Activated naive CD4-positive, alpha-beta T cell treated with anti-CD3 and anti-CD28 coated beads, Interleukin-2, amount 50 U/mL, for 24 hours (primary cell): ENCODE data around the gene PPID.
A peak's percentile ranks its signal among the peaks of the same experiment; 100 is the strongest.

ENCODE experiments used
- H3K27ac Mint-ChIP-seq: one replicate; pipeline ENCODE4 v1.8.0; 2021; ENCODE audit warnings: mild to moderate bottlenecking, mixed read lengths
- H3K27me3 Mint-ChIP-seq: one replicate; pipeline ENCODE4 v1.8.0; 2021; ENCODE audit warnings: mixed read lengths
- H3K36me3 Mint-ChIP-seq: one replicate; pipeline ENCODE4 v1.8.0; 2021; ENCODE audit warnings: mixed read lengths
- H3K4me1 Mint-ChIP-seq: one replicate; pipeline ENCODE4 v1.8.0; 2021; ENCODE audit warnings: mixed read lengths
- H3K4me3 Mint-ChIP-seq: one replicate; pipeline ENCODE4 v1.8.0; 2021; ENCODE audit warnings: mild to moderate bottlenecking, mixed read lengths
- H3K9me3 Mint-ChIP-seq: one replicate; pipeline ENCODE4 v1.8.0; 2021; ENCODE audit warnings: mixed read lengths

The PPID gene

DNA sequence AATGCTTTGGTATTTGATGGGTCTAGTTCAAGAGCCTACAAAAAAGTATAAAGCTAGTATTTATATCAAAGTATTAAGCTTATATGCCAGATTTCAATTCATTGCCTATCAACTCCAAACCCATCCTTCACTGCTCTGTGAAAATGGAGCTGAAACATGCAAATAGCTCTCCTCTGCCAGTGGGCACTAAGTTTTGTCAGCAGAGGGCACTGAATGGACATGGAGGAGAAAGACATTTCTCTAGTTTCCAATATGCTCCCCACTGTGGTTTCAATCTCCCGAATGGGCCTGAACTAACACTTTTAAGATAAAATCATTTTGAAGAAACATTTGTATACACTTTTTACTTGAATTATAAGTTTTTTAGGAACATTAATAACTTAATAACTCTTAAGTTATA is 12.4 kb downstream of the PPID start:
- Mint-ChIP-seq H3K9me3 (no peaks in the 10 kb centered on the region), H3K27ac (no peak overlapping the region), H3K36me3 (peaks cover 22% of the 10 kb centered on the region), H3K27me3 (no peaks in the 10 kb centered on the region), H3K4me3 (no peak overlapping the region), H3K4me1 (no peaks in the 10 kb centered on the region)

DNA sequence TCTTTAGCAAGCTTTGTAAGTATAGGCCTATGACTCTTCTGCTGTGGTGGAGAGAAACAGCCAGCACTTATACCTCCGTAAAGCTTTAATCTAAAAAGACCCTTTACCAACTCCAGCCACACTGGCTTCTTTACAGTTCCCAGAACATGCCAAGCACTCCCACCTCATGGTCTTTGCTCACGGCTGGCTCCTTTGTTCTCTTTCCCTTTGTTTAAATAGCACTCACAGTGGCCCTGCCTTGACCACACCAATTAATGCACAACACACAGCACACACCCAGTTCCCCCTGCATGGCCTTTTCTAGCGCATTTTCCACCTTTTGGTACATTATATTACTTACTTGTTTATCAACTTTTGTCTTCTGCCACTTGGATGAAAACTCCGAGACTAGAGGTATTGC is 18.9 kb downstream of the PPID start:
- peaks cover 16% of the 10 kb centered on the region for H3K36me3 Mint-ChIP-seq

DNA sequence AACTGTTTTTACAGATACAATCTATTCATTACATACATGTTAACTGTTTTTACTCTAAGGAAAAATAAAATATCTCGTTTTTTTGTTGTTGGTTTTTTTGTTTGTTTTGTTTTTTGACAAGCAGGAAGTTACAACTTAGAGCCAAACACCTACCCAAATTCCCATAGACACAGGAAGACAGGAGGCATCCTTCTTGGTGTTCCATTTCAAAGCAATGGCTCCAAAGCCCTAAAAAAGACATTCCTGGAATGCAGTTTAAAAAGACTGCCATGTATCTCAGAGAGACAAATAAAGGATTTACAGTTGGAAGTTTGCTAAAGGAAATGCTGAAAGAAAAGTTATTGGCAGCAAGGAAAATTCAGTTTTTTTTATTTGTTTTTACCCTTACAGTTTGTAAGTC is 34.4 kb downstream of the PPID start:
- H3K27me3 Mint-ChIP-seq, result no peaks in the 10 kb centered on the region
- peaks cover 7% of the 10 kb centered on the region for H3K36me3 Mint-ChIP-seq
- no peaks in the 10 kb centered on the region for H3K4me1 Mint-ChIP-seq
- no peak overlapping the region for H3K4me3 Mint-ChIP-seq
- no peaks in the 10 kb centered on the region for H3K9me3 Mint-ChIP-seq
- no peak overlapping the region for H3K27ac Mint-ChIP-seq

More for the DNA sequence above, 18.9 kb downstream of the PPID start:
- Mint-ChIP-seq H3K27ac (no peak overlapping the region), H3K9me3 (no peaks in the 10 kb centered on the region), H3K4me1 (no peaks in the 10 kb centered on the region), H3K27me3 (no peaks in the 10 kb centered on the region), H3K4me3 (no peak overlapping the region)

DNA sequence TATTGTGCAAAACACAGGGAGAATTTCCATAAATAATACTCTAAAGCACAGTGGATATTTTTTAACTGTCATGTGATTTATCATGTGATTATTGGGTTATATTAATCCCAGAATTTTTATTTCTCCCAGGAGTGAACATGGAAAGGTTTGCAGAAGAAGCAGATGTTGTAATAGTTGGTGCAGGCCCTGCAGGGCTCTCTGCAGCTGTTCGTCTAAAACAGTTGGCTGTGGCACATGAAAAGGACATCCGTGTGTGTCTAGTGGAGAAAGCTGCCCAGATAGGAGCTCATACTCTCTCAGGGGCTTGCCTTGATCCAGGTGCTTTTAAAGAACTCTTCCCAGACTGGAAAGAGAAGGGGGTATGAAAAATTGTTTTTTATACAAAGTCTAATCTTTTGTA is 41.1 kb downstream of the PPID start:
- H3K4me3 Mint-ChIP-seq, result no peak overlapping the region
- no peak overlapping the region for H3K27ac Mint-ChIP-seq
- H3K36me3 Mint-ChIP-seq, result peaks cover 9% of the 10 kb centered on the region
- H3K4me1 Mint-ChIP-seq, result peaks cover 10% of the 10 kb centered on the region
- no peaks in the 10 kb centered on the region for H3K9me3 Mint-ChIP-seq
- H3K27me3 Mint-ChIP-seq, result no peaks in the 10 kb centered on the region

DNA sequence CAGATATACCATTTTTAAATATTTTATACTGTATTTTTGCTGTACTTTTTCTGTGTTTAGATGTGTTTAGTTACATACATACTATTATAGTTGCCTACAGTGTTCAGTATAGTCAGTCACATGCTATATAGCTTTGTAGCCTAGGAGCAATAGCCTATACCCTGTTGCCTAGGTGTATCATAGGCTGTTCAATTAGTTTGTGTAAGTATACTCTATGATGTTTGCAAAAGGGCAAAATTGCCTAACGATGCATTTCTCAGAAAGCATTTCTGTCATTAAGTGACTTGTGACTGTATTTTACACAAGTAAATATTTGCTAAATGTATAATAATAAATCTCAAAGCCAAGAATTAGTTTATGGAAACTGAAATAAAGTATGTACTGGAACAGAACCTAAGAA is 41.6 kb downstream of the PPID start:
- H3K27ac Mint-ChIP-seq, result no peak overlapping the region
- peaks cover 9% of the 10 kb centered on the region for H3K36me3 Mint-ChIP-seq
- H3K4me3 Mint-ChIP-seq, result no peak overlapping the region
- no peaks in the 10 kb centered on the region for H3K27me3 Mint-ChIP-seq
- H3K4me1 Mint-ChIP-seq, result peaks cover 10% of the 10 kb centered on the region
- H3K9me3 Mint-ChIP-seq, result no peaks in the 10 kb centered on the region

DNA sequence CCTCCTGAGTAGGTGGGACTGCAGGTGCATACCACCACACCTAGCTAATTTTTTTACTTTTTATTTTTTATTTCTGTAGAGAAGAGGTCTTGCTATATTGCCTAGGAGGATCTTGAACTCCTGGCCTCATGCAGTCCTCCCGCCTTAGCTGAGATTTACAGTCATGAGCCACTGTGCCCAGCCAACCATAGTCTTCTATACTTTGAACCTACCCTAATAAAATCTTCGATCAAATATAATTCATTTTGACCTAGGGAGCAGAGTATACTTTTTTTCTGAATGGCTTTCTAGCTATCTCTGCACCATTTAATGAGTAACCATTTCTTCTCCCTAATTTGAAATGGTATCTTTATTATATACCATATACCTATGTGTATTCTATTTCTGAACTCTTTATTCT is 44.4 kb downstream of the PPID start:
- peaks cover 7% of the 10 kb centered on the region for H3K36me3 Mint-ChIP-seq
- H3K9me3 Mint-ChIP-seq, result no peaks in the 10 kb centered on the region
- H3K4me3 Mint-ChIP-seq, result no peak overlapping the region
- no peaks in the 10 kb centered on the region for H3K27me3 Mint-ChIP-seq
- peaks cover 11% of the 10 kb centered on the region for H3K4me1 Mint-ChIP-seq
- H3K27ac Mint-ChIP-seq, result no peak overlapping the region

DNA sequence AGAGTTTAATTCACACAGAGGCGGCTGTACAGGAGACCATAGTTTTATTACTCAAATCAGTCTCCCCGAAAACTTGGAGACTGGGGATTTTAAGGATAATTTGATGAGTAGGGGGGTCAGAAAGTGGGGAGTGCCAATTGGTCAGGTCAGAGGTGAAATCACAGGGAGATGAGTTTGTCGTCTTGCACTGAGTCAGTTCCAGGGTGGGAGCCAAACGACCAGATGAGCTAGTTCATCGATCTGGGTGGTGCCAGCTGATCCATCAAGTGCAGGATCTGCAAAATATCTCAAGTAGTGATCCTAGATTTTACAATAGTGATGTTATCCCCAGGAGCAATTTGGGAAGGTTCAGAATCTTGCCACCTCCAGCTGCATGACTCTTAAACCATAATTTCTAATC is 47.1 kb downstream of the PPID start:
- H3K27ac Mint-ChIP-seq, result no peak overlapping the region
- peaks cover 18% of the 10 kb centered on the region for H3K4me1 Mint-ChIP-seq
- no peaks in the 10 kb centered on the region for H3K27me3 Mint-ChIP-seq
- no peaks in the 10 kb centered on the region for H3K9me3 Mint-ChIP-seq
- peaks cover 7% of the 10 kb centered on the region for H3K36me3 Mint-ChIP-seq
- H3K4me3 Mint-ChIP-seq, result no peak overlapping the region

DNA sequence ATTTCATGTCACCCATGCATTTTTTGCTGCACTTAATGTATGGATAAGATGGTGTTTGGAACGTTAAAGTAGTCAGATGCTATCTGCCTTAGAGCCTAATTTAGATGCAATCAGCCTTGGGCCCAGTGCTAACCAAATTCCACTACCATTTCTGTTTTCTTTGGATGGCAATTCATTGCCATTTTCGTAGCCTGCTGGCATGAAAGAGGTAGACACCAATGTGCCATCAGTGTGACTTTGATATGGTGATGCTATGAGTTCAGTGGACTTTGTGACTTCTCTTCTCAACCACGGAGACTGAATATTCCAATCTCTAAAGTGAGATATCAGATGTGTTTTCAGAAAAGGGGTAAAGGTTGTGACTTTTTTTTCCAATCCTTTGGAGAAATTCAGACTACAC is 49.6 kb downstream of the PPID start:
- no peaks in the 10 kb centered on the region for H3K36me3 Mint-ChIP-seq
- H3K27ac Mint-ChIP-seq, result no peak overlapping the region
- no peaks in the 10 kb centered on the region for H3K9me3 Mint-ChIP-seq
- peak overlapping the region; percentile 6 for H3K4me3 Mint-ChIP-seq
- H3K4me1 Mint-ChIP-seq, result peaks cover 24% of the 10 kb centered on the region
- no peaks in the 10 kb centered on the region for H3K27me3 Mint-ChIP-seq

DNA sequence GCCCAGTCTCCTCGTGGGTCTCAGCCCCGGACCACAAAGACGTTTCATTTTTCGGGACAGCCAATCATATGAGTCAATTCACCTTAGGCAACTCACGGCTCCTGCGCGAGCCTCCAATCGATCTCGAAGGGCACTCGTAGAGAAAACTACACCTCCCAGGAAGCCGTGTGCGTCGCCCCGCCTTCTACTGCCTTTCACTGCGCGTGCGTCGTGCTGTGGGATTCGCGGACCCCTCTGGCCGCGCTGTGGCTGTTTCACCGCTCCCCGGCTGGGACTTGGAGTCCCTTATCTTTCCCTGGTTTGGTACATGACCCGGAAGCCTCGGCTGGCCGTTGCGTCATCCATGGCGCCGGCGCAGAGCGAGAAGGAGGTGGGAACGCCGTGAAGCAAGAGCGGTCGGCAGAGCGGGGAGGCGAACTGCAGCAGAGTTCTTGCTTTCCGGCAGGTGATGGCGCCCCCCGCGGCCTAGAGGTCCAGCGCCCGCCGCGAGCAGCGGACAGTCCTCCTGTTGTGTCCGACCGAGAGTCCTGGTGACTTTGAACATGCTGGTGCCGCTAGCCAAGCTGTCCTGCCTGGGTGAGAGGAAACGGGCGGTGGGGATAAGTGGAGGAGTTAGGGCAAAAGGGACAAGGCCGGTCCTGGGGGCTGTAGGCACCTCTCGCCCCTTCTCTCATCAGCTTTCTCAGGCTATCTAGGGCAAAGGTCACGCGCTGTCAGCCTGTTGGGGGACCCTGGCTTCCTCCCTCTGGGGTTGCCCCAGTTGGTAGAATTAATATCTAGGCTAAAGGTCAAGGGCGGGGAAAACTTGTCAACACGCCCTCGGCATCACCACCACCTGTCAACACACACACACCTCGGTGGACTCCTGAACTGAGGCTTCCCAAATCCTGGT is 51.0 kb downstream of the PPID start, which contains the start of gene ETFDH:
ETFDH (plus strand) TSS at position 382 of the 892 bp plus-strand sequence; CDS start at position 543, 161 bp downstream.
- H3K9me3 Mint-ChIP-seq, result no peaks in the 10 kb centered on the region
- H3K4me1 Mint-ChIP-seq, result peaks cover 19% of the 10 kb centered on the region
- H3K36me3 Mint-ChIP-seq, result no peaks in the 10 kb centered on the region
- peak within 1 kb of the TSS; percentile 97 for H3K27ac Mint-ChIP-seq
- no peaks in the 10 kb centered on the region for H3K27me3 Mint-ChIP-seq
- peak within 1 kb of the TSS; percentile 98 for H3K4me3 Mint-ChIP-seq

DNA sequence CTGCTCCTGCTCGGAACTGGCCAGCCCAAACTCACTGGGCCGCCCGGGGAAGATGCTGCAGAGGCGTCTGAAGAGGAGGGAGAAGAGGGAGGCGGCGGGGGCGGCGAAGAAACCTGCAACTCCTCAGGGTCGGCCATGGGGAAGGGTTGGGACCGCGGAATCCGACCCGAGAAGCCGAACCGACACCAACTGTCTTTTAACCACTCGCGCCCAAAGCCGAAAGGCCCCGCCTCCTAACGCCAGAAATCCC is 51.6 kb downstream of the PPID start, which contains the start of gene C4orf46:
C4orf46 (minus strand) TSS at position 223 of the 250 bp plus-strand sequence; CDS start at position 137, 86 bp downstream.
- no peaks in the 10 kb centered on the region for H3K9me3 Mint-ChIP-seq
- peak within 1 kb of the TSS; percentile 97 for H3K27ac Mint-ChIP-seq
- no peaks in the 10 kb centered on the region for H3K27me3 Mint-ChIP-seq
- H3K4me3 Mint-ChIP-seq, result peak within 1 kb of the TSS; percentile 98
- H3K4me1 Mint-ChIP-seq, result peaks cover 19% of the 10 kb centered on the region
- no peaks in the 10 kb centered on the region for H3K36me3 Mint-ChIP-seq

DNA sequence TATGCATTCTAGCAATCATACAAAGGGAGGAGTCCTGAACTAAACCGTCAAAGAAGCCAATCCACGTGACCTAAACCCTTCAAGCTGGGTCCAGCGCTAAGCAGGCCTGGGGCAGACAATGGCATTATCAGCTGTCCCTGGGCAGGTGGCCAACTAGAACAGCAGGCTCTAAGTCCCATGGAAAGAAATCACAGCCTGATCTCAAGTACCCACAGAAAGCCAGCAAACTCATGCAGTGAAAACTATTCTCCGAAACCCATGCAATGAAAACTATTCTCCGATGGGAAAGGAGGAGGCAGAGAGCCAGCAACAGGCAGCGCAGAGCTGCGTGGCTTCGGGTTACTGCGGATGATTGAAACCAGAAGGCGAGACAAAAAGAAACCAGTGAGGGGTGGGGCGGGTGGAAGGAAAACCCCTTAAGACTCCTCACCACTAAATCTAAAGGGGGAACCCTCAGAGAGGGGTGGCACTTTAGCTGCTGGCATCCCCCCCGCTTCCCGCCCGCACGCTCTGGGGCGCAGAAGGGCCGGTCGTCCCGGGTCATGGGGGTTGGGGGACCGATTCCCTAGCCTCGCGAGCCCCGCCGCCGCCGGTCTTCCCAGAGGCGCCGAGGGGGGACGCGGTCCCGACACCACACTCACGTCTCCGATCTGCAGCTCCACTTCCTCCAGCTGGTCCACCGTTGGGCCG is 52.1 kb downstream of the PPID start:
- Mint-ChIP-seq H3K4me1 (peaks cover 19% of the 10 kb centered on the region), H3K4me3 (peak overlapping the region; percentile 98), H3K27ac (peak overlapping the region; percentile 97), H3K36me3 (no peaks in the 10 kb centered on the region), H3K27me3 (no peaks in the 10 kb centered on the region), H3K9me3 (no peaks in the 10 kb centered on the region)

DNA sequence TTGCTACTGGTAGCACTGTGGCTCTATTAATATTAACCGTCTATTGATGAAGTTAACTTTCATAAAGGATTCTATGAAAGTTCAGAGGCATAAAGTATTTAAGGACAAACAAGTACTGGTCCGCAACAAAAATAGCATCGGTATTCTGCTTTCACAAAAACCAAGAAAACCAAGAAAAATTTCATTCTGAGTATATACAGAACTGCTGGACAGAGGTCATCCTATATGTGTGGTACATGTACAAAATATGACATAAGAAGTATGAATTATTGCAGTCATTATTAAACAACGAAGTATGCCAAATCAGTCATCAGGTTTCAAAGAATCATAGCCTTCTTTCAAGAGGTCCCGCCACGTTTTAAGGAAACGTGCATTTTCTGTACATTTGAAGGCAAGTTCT is 53.9 kb downstream of the PPID start:
- Mint-ChIP-seq H3K27ac (no peak overlapping the region), H3K27me3 (no peaks in the 10 kb centered on the region), H3K4me3 (no peak overlapping the region), H3K9me3 (no peaks in the 10 kb centered on the region), H3K4me1 (peaks cover 19% of the 10 kb centered on the region), H3K36me3 (no peaks in the 10 kb centered on the region)

DNA sequence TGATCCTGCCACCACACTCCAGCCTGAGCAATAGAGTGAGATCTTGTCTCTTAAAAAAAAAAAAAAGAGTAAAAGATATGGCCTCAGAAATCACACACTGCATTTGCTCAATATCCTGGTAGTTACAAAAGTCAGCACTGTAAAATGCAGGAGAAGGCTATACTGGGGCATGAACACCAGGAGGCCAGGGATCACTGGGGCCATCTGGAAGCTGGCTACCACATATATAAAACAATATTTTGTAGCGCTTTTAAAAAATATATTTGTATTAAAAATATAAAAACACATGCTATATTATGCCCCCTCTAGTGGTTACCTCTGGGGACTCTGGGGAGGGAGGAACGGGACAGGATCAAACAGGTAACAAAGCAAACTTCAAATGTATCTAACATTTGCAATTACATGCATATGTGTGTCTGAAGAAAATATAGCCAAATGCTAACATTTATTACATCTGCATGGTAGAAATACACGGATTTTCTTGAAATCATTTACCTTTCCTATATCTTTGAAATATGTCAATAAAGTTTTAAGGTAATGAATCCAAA is 55.5 kb downstream of the PPID start:
- Mint-ChIP-seq H3K4me3 (no peak overlapping the region), H3K36me3 (no peaks in the 10 kb centered on the region), H3K27ac (no peak overlapping the region), H3K9me3 (no peaks in the 10 kb centered on the region), H3K27me3 (no peaks in the 10 kb centered on the region), H3K4me1 (peaks cover 12% of the 10 kb centered on the region)

DNA sequence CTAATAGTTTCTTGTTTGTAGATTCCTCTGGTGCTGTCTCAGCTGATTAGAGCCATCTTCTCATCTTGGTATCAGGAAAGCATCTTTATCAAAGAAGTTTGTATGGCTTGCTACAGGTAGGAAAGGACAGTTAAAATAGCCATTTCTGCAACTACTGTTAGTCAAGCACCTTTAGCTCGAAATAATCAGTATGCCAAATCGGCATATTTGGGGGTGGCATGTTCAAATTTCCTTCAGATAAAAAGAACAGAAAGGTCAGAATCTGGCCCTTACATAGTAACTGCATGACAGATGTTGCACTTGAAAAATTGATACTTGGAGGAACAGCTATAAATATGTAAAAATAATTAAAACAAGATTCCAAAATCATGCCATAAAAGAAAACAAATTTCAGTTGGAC is 56.3 kb downstream of the PPID start:
- no peaks in the 10 kb centered on the region for H3K27me3 Mint-ChIP-seq
- no peaks in the 10 kb centered on the region for H3K36me3 Mint-ChIP-seq
- no peaks in the 10 kb centered on the region for H3K9me3 Mint-ChIP-seq
- H3K27ac Mint-ChIP-seq, result no peak overlapping the region
- peaks cover 11% of the 10 kb centered on the region for H3K4me1 Mint-ChIP-seq
- H3K4me3 Mint-ChIP-seq, result no peak overlapping the region

DNA sequence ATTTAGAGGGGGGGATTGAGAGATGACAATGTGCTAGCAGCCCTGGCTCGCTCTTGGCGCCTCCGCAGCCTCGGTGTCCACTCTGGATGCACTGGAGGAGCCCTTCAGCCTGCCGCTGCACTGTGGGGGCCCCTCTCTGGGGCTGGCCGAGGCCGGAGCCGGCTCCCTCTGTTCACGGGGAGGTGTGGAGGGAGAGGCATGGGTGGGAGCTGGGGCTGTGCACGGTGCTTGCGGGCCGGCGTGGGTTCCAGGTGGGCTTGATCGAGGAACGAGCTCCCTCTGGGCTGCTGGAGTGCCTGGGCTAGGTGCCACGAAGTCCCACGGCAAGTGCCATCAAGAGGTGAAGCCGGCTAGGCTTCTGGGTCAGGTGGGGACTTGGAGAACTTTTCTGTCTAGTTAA is 58.4 kb downstream of the PPID start:
- Mint-ChIP-seq H3K4me1 (peaks cover 3% of the 10 kb centered on the region), H3K27me3 (peaks cover 2% of the 10 kb centered on the region), H3K27ac (no peak overlapping the region), H3K4me3 (no peak overlapping the region), H3K36me3 (no peaks in the 10 kb centered on the region), H3K9me3 (no peaks in the 10 kb centered on the region)
